Mesenteric fat pad (tissue), 1 donor: Measurements from ENCODE around the gene MYO9A. TPM values are rescaled to one million over a fixed set of nuclear protein-coding genes. Genes with fewer than 3 reads are reported as not detected.

ENCODE experiments used
- DNase-seq: peaks from one replicate; pipeline ENCODE4 v3.0.0-alpha.2; 2020; ENCODE audit warnings: low spot score
- total RNA-seq: library from RNA; stranded (reverse); fragmentation: NEBNext Ultra II Directional; extraction: Animal tissue kit (Norgen Biotek cat#: 25700); gene quantifications from one replicate; pipeline ENCODE4 v1.2.1, GENCODE V29; 2021
- donor health status: DM: yes; HTN: yes; CAD: no.

MYO9A gene
- total RNA-seq, 1 donor from 2014 or later, result 47.1 TPM

- DNase-seq, result no peak
Measured at GRCh38 chr15:71811036-71811736, 306.8 kb downstream of the MYO9A start.

GRCh38 chr15:71810256-71811035 is 307.5 kb downstream of the MYO9A start, which contains the start of gene NR2E3:
Gene NR2E3, plus strand, starts transcription at chr15:71810554. Its CDS starts 190 bp downstream, at chr15:71810744.
- no peak for DNase-seq

GRCh38 chr15:71809346-71809745 is 308.6 kb downstream of the MYO9A start:
- DNase-seq, result no peak

DNA sequence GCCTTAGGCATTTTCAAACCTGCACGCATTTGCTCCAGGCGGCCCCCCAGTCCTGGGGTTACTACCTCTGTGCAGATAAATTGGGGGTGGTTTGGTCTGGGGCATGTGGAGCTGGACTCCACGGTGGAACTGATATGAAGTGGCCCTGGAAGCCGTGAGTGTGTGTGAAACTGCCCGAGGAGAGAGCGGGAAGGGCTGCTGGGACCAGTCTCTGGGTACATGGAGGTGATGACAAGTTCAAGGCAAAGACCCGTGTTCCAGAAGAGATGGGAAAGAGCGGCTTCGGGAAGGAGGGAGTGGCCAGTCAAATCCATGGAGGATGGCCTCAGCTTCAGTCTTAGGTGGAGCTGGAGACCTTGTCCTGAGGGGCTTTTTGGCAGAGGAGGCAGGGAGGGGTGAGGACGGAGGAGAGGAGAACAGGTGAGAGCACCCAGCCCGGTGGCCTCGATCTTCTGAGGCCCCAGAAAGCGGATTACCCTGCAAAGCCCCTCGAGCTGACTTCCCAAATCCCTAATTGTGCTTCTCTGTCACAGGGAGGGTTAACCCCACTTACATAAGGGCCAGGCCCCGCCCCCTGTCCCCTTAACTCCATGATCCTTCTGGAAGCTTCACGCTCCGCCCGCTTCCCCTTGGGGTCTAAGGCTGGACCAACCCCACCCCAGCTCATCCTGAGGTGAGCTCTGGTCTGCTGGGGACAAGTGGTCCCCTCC is 309.5 kb downstream of the MYO9A start:
- DNase-seq, result no peak

DNA sequence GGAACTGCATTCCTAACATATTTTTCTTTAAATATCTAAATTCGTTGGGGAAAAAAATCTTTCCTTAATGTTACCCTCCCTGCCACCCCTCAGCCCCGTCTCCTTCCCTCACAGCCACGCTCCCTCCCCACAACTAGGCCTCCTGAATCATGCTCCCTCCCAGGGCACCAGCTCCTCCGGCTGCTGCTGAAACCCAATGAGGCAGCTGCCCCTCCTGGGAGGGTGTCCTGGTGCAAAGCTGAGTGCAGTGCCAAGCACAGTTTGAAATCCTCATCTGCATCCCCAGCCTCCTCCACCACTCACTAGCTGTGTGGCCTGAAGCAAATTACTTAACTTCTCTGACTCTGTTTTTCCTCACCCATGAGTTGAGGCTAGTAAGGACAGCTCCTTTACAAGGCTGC is 310.3 kb downstream of the MYO9A start:
- DNase-seq, result no peak

GRCh38 chr15:71807125-71807629 is 310.8 kb downstream of the MYO9A start:
- DNase-seq, result no peak

DNA sequence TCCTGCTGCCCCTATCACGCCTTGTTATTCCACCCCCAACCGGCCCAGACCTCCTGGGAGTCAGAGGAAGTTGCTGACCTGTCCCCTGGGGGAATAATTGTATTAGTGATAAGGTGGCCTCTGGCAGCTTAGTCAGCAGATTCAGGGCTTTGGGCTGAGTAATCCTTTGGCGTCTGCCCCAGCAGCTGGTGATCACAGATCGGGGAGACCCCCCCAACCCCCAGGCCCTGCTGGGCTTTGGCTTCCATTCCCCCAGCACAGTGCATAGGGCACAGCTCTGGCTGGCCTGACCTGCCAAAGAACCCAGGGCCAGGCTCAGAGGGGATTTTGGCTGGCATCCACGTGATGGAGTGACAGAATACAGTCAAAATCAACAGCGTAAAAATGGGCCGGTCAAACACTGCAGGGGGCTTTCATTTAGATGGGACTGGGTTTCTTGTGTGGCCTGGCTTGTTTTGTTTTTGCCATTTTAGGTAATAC is 311.5 kb downstream of the MYO9A start:
- no peak for DNase-seq

DNA sequence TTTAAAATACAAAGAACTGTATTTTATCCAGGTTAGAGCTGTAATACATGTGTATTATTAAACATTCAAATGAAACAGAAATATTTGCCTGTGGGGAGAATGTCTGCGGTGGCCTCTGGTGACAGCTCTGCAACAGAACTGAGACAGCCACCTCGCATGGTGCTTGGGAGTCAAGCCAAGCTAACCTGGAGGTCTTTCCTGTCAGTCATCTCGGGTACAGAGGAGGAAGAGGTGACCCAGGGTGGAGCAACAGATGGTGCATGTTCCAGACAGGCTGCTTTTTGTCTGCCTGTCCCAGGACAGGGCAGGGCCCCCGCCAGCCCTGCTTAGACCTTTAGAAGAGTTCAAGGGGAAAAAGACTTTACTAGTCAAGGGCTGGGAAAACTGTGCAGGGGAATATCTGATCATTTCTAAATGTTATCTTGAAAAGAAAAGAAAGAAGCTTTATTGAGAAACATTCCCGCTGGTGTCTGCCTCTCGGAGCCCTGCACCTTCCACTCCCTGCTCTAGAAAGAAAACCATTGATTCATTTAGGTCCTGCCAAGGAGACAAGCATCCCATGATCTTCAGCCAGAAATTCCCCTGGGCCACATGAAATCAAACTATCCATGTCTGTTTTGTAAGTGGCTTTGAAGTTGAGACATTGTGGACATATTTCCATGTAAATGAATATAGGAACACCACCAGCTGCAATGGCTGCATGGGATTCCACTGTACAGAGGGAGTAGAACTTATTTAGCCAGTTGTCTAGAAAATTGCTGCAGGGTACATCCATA is 313.1 kb downstream of the MYO9A start:
- DNase-seq, result no peak

- no peak for DNase-seq
Measured at GRCh38 chr15:71804226-71804625, 313.7 kb downstream of the MYO9A start.

DNA sequence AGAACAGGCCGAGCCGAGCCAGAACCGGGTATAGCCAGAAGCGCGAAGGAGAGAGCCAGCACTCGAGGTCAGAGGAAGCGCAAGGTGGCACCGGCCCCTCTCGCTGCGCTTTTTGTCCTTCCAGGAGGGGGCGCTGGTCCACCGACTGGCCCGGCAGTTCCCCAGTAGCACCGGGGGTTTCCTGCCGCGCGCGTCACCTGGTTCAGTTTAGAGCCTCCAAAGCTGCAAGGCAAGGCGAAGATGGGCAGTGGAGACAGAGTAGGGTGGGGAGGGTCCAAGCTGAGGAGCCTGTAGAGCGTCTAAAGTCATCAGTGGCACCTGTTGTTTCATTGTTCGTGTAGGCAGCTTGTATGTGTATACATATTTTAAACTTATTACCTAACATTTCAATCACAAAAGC is 315.2 kb downstream of the MYO9A start:
- DNase-seq, result no peak

- no peak for DNase-seq
Measured at GRCh38 chr15:71801935-71802655, 315.9 kb downstream of the MYO9A start.

GRCh38 chr15:71800835-71801745 is 316.9 kb downstream of the MYO9A start:
- no peak for DNase-seq

DNA sequence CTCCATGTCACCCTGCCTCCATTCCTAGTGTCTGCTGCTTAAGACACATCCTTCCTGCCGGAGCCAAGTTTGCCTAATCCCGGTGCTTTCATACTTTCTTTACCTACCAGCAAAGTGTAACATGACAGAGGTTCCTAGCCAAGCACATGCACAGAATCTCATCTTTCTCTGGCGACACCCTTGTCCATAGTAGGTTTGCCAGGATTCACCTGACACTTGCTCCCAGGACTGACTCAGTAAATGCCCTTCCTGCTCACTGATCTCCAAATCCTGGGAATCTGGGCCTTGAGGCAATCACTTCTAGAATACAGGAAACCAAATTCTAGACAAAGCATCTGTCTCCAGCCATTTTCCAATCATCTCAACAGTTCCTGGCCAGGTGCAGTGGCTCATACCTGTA is 317.8 kb downstream of the MYO9A start:
- no peak for DNase-seq

- no peak for DNase-seq
Measured at GRCh38 chr15:71798641-71799040, 319.3 kb downstream of the MYO9A start.

GRCh38 chr15:71792521-71792920 is 325.4 kb downstream of the MYO9A start:
- no peak for DNase-seq

DNA sequence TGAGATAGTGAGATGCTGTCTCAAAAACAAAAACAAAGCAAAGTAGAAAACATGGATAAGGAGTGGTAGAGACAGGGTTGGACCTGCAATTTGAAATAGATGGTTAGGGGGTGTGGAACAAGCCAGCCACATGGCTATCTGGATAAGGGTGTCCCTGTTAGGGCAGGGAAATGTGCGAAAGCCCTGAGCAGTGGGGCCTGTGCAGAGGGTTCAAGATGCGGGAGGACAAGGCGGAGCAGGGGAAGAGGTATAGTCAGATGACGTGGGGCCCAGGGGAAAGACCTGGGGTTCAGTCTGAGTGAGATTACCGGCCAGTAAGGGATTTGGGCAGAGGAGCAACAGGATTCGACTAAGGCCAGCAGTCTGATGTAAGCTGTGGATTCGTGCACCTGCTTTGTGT is 326.0 kb downstream of the MYO9A start:
- DNase-seq, result no peak

- DNase-seq, result no peak
Measured at GRCh38 chr15:71790081-71790480, 327.9 kb downstream of the MYO9A start.

GRCh38 chr15:71789616-71790015 is 328.3 kb downstream of the MYO9A start:
- no peak for DNase-seq
